Peyer's patch (tissue), 4 donors: ENCODE measurements around the gene S100A8. TPM values are rescaled to one million over a fixed set of nuclear protein-coding genes. Genes with fewer than 3 reads are reported as not detected.

Experiments used
- DNase-seq, 3 donors: peaks; one replicate each; pipeline ENCODE4 v3.0.0-alpha.2; 2017 to 2019
- H3K27ac ChIP-seq, 4 donors: fragments of 200-600 bp; sonication (generic); one replicate each; pipeline ENCODE4 v1.5.1; 2016 to 2019
- H3K27me3 ChIP-seq, 2 donors: fragments of 200-600 bp; sonication (generic); one replicate each; pipeline ENCODE4 v1.5.1; 2019
- H3K36me3 ChIP-seq, 3 donors: fragments of 200-600 bp; sonication (generic); one replicate each; pipeline ENCODE4 v1.5.1; 2016 to 2019
- H3K4me1 ChIP-seq, 4 donors: fragments of 200-600 bp; sonication (generic); one replicate each; pipeline ENCODE4 v1.5.1; 2016 to 2019
- H3K4me3 ChIP-seq, 4 donors: fragments of 200-600 bp; sonication (generic); 1 replicate in 3 of 4; 2 replicates in 1 of 4; pipeline ENCODE4 v1.5.1; 2016 to 2019; ENCODE audit warnings: mild to moderate bottlenecking in 1 of 4
- H3K9me3 ChIP-seq, 4 donors: fragments of 200-600 bp; sonication (generic); one replicate each; pipeline ENCODE4 v1.5.1; 2016 to 2019; ENCODE audit warnings: mild to moderate bottlenecking in 1 of 4
- POLR2A ChIP-seq, 2 donors: fragments of 450-650 bp; IDR thresholded peaks; one replicate each; pipeline ENCODE4 v1.5.1; 2017; ENCODE audit warnings: antibody characterized with exemption in 2 of 2, mild to moderate bottlenecking in 2 of 2, moderate library complexity in 2 of 2
- total RNA-seq, 4 donors: library from RNA; depleted of rRNA; stranded (reverse); fragments of >200 nt; gene quantifications; one replicate each; pipeline ENCODE4 v1.1.0, GENCODE V29; 2016
- TF ChIP-seq, protein P1 (sequence below), 6 experiments: fragments of 450-650 bp in 4 of 6; fragments of 200-600 bp in 2 of 6; sonication (generic) in 1 of 6; IDR thresholded peaks; one replicate each; pipeline ENCODE4 v1.5.1; 2017 to 2019; ENCODE audit warnings: antibody characterized with exemption in 6 of 6, mild to moderate bottlenecking in 3 of 6, moderate library complexity in 1 of 6

The S100A8 gene
- total RNA-seq, 4 donors from 2014 or later = 7.6 to 9.8 TPM; not detected in 2

DNA sequence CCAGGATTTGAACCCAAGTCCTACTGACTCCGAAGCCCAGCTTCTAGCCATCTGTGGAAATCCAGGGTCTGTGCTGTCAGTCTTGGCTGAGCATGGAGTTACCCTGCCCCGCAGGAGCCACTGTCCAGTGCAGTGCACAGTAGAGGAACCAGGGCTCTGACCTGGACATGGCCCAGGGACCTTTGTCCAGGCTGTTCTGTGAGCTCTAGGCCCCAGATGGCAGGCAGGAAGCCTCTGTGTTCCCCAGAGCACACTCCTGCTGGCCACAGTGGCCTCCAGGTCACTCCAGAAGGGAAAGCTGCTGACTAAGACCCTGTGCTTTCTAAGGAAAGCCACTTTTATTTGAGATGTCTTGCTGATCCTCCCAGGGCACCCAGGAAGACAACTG lies 39.3 kb upstream of the S100A8 start:
- Histone ChIP-seq H3K27me3 (no peaks in the 10 kb centered on the region), H3K4me3 (no peak overlapping the region), H3K9me3 (no peaks in the 10 kb centered on the region), H3K27ac (no peak overlapping the region), H3K4me1 (no peaks in the 10 kb centered on the region), H3K36me3 (no peaks in the 10 kb centered on the region)
- TF ChIP-seq, protein P1, sequence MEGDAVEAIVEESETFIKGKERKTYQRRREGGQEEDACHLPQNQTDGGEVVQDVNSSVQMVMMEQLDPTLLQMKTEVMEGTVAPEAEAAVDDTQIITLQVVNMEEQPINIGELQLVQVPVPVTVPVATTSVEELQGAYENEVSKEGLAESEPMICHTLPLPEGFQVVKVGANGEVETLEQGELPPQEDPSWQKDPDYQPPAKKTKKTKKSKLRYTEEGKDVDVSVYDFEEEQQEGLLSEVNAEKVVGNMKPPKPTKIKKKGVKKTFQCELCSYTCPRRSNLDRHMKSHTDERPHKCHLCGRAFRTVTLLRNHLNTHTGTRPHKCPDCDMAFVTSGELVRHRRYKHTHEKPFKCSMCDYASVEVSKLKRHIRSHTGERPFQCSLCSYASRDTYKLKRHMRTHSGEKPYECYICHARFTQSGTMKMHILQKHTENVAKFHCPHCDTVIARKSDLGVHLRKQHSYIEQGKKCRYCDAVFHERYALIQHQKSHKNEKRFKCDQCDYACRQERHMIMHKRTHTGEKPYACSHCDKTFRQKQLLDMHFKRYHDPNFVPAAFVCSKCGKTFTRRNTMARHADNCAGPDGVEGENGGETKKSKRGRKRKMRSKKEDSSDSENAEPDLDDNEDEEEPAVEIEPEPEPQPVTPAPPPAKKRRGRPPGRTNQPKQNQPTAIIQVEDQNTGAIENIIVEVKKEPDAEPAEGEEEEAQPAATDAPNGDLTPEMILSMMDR (IDR thresholded peaks at IDR 0.05) = no peak
- no peak for TF ChIP-seq POLR2A (IDR thresholded peaks at IDR 0.05)
- no peak for DNase-seq

DNA sequence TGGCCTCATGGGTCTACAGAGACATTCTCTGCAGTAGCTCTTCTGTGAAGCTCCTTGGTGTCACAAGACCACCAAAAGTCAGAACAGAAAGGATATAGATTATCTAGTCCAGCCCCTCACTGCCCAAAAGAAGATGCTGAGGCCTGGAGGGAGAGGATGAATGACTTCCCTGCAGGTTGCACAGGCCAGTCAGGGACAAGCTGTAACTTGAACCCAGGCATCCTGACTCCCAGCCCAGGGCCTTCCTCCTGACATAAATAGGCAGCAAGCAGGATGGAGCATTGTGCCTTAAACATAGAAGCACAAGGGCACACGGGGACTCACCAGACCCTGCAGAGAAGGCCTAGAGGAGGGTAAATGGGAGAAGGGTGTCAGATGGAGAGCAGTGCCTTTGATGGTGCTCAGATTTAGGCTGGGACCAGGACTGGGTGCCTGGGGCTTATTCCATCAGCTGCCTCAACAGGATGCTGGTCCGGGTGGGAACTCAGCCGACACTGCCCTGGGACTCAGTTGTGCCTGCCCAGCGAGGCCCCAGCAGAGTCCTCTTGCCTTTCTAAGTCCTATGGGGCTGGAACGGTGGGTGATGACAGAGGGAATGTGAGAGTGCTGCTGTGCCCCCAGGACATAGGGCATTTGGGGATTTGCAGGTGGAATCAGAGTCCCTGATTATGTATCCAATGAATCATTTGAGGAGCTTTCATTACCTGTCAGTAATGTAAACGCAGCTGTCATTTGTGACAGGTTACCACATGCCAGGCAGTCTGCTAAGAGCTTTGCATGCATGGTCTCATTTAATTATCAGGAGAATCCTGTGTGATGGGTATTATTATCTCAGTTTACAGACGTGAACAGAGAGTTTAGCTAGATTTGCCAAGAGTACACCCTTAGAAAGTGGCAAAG lies 38.6 kb upstream of the S100A8 start:
- DNase-seq = no peak
- TF ChIP-seq, protein P1 (IDR thresholded peaks at IDR 0.05) = no peak
- H3K27ac ChIP-seq = no peak overlapping the region
- no peaks in the 10 kb centered on the region for H3K27me3 ChIP-seq
- no peaks in the 10 kb centered on the region for H3K9me3 ChIP-seq
- H3K4me1 ChIP-seq = no peaks in the 10 kb centered on the region
- H3K4me3 ChIP-seq = no peak overlapping the region
- no peaks in the 10 kb centered on the region for H3K36me3 ChIP-seq

GRCh38 chr1:153428791-153429190 lies 37.9 kb upstream of the S100A8 start:
- DNase-seq = no peak
- no peak overlapping the region for H3K4me3 ChIP-seq
- H3K27ac ChIP-seq = no peak overlapping the region
- H3K9me3 ChIP-seq = no peaks in the 10 kb centered on the region
- H3K36me3 ChIP-seq = no peaks in the 10 kb centered on the region
- H3K4me1 ChIP-seq = no peaks in the 10 kb centered on the region
- H3K27me3 ChIP-seq = no peaks in the 10 kb centered on the region
- no peak for TF ChIP-seq POLR2A (IDR thresholded peaks at IDR 0.05)
- TF ChIP-seq, protein P1 (IDR thresholded peaks at IDR 0.05) = no peak

DNA sequence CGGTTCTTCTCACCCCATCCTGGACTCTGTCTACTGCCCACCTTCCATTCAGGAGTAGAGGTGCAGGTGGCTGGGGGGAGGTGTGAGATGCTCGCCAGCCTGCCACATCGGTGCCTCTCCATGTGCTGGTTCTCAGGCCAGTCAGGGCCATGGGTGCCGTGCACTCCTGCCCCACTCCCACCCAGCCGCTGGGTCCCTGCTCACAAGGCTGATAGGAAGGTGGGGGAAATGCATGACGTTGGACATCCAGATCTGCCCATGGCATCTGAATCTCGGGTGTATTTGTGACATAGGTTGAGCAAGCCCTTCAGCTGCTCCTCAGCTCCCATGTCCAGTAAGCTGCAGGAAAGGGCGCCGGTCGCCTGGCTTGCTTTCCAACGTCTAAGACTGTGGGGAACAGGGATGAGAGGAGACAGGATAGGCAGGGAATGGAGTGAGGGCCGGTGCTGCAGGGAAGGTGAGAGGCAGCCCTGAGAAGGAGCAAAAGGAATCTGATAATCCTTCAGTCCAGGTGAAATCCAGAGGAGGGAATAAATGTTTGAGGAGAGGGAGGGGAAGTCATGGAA lies 37.3 kb upstream of the S100A8 start:
- Histone ChIP-seq H3K27me3 (no peaks in the 10 kb centered on the region), H3K9me3 (no peaks in the 10 kb centered on the region), H3K27ac (no peak overlapping the region), H3K36me3 (no peaks in the 10 kb centered on the region), H3K4me1 (no peaks in the 10 kb centered on the region), H3K4me3 (no peak overlapping the region)
- no peak for DNase-seq
- TF ChIP-seq POLR2A (IDR thresholded peaks at IDR 0.05) = no peak
- TF ChIP-seq, protein P1 (IDR thresholded peaks at IDR 0.05) = no peak

- TF ChIP-seq, protein P1 (IDR thresholded peaks at IDR 0.05) = no peak
- no peak for TF ChIP-seq POLR2A (IDR thresholded peaks at IDR 0.05)
- DNase-seq = no peak
- Histone ChIP-seq H3K4me3 (no peak overlapping the region), H3K4me1 (no peaks in the 10 kb centered on the region), H3K9me3 (no peaks in the 10 kb centered on the region), H3K36me3 (no peaks in the 10 kb centered on the region), H3K27ac (no peak overlapping the region), H3K27me3 (no peaks in the 10 kb centered on the region)
Observed at GRCh38 chr1:153426809-153427208, 35.9 kb upstream of the S100A8 start.
